ENCODE measurements around the gene HOXA11.

Gene HOXA11

GRCh38 chr7:27192546-27193334 is 7.7 kb upstream of the HOXA11 start:
- DNase-seq (ENCODE audit: low read depth in 2 of 2): no peak

- no peak for DNase-seq (ENCODE audit: low read depth in 2 of 2)
These were observed 7.0 kb upstream of the HOXA11 start for GRCh38 chr7:27191833-27192545.

GRCh38 chr7:27191161-27191731 is 6.2 kb upstream of the HOXA11 start:
- DNase-seq (ENCODE audit: low read depth in 2 of 2): no peak

DNA sequence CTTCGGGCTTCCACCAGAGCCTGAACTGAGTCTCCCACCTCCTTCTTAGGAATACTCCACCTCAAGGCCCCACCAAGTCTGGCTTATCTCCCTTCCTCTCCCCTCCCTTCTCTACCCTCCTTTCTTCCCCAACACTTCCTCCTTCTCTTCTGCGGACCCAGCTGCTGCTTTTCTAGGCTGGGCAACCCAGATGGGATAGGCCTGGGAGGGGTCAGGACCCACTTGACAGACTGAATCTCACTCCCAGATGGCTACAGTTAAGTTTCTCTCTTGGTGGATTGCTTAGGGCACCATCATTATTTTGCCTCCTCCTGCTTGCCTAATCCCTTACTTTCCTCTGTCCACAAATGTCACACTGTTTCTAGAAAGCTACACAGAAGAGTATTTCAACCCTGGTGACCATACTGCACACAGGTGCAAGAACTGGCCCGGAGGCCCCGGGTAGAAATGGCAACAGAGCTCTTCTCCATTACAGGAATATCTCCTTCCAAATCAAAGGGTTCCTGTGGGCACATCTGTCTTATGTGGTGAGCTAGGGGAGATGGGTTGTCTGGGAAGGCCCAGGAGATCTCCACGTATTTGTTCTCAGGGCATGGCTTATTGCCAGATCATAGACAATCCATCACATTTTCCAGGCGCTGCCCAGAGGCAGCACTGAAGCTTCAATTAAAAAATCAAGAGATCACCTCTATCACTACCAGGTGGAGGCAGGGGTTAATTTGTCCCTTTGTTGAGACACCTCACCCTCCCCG is 5.1 kb upstream of the HOXA11 start:
- DNase-seq (ENCODE audit: low read depth in 2 of 2): no peak

GRCh38 chr7:27189295-27189996 is 4.4 kb upstream of the HOXA11 start:
- DNase-seq (ENCODE audit: low read depth in 2 of 2): no peak

GRCh38 chr7:27188386-27189294 is 3.6 kb upstream of the HOXA11 start:
- DNase-seq (ENCODE audit: low read depth in 2 of 2): no peak

GRCh38 chr7:27187475-27188385 is 2.7 kb upstream of the HOXA11 start:
- no peak for DNase-seq (ENCODE audit: low read depth in 2 of 2)

DNA sequence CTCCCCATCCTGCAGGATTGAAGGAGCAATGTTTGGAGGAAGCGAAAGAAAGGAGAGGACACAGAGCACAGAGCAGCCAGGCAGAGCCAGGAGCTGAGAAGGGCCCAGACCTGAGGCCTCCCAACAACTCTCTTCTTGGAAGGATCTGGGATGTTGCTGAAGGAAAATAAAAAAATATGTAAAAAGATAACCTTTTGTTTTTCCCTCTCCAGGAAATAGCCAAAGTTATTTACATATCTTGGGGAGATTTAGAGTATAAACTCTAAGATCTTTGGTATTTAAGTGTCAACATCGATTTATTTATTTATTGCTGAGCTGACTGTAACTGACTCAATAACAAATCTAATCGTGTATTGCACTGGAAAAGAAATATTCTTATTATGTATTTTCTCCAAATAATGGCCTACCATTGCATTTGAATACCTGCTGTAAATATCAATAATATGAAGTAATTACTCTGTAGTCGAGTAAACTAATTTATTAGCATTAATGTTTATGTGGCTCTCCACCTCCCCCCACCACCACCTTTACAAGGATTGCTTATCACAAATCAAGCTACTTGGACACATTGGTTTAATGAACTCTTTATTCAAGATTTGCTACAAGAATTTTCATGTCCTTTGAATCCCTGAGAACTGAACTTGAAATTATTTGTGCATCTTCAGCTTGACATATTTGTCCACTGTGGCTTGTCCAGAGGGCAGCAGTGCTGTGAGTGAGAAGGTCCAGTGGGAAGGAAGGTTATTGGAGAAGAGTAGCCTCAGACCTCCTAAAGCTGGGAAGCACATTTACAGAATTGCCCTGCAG is 1.8 kb upstream of the HOXA11 start:
- DNase-seq (ENCODE audit: low read depth in 2 of 2): no peak

DNA sequence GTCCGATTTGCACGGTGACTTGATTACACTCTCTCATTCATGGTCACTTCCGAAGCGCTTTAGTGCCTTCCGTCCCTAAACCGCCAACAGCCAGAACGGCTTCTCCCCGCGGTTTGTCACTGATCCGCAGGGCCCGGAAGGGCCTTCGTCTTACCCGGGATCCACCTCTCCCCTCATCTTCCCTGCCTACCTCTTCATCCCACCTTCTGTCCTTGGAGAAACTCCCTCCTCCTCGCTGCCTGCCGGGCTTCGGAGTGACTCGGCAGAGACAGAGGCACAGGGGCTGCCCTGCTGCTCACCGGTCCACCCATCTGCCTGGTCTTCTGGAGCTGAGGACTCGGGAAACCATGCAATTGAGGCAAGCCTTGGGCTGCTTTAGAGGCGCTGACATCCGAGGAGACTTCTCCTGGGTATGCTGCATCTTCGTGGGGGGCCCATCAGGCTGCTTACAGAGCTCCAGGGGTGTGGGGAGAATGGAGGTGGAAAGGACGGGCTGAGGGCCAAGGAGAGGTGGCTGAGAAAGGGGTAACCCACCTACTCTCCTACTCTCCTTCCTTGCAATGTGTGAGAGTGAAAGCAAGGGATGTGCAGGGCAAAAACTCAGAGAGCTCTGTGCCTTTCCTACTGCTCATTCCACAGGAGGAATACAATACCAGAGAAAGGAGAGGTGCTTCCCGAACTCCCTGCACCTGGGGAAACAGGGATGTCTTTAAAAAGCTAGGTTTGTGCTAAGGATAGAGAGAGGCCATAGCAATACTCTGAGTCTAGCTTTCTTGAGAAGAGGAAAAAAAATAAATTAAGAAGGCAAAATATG is 1.0 kb upstream of the HOXA11 start:
- no peak for DNase-seq (ENCODE audit: low read depth in 2 of 2)

DNA sequence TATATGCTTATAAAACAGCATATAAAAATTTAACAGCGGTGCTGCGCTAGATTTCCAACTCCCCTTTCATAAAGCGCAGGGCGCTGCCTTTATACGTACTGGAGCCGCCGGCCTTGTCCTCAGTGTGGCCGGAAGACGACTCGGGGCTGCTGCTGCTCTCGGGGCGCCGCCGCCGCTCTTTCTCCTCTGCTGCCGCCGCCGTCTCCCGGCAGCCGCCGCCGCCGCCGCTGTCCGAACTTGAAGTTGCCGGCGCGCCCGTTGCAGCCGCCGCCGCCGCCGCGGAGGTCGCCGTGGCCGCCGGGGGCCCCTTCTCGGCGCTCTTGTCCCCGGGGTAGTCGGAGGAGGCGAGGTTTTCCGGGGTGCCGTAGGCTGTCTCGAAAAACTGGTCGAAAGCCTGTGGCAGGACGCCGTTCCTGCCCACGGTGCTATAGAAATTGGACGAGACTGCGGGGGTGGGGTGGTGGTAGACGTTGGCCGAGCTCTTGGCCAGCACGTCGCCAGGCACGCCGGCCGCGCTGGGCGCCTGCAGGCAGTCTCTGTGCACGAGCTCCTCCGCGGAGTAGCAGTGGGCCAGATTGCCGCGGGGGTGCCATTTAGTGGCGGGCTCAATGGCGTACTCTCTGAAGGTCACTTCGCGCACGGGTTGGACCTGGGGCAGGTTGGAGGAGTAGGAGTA is 557 bp downstream of the HOXA11 start:
- no peak for DNase-seq (ENCODE audit: low read depth in 2 of 2)

- DNase-seq (ENCODE audit: low read depth in 2 of 2): no peak
These were observed 1.2 kb downstream of the HOXA11 start for GRCh38 chr7:27183682-27184336.

- DNase-seq (ENCODE audit: low read depth in 2 of 2): no peak
These were observed 2.0 kb downstream of the HOXA11 start for GRCh38 chr7:27182861-27183681.

DNA sequence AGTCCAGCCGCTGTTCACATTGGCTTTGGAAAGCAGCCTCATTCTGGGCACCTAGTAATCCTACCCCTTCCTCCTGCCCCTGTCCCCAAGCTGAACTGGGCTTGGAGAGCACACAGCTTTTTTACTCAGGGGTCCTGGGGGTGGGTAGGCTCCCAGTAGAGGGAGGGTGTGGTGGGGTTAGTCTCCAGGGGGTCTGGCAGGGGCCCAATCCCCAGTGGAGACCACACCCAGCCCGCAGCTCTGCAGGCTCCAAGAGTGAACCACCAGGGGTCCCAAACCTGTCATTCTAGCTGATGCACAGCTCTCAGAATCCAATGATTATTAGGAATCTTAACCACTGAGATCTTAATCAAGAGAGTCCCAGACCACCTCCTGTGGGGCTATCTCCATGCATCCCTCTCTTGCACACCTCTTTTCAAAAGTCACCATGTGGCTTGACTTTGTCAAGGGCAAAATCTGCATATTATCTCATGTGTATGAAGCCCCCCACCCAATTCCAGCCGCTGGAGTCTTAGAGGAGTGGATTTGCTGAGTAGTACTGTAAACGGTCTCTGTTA is 2.7 kb downstream of the HOXA11 start:
- no peak for DNase-seq (ENCODE audit: low read depth in 2 of 2)

DNA sequence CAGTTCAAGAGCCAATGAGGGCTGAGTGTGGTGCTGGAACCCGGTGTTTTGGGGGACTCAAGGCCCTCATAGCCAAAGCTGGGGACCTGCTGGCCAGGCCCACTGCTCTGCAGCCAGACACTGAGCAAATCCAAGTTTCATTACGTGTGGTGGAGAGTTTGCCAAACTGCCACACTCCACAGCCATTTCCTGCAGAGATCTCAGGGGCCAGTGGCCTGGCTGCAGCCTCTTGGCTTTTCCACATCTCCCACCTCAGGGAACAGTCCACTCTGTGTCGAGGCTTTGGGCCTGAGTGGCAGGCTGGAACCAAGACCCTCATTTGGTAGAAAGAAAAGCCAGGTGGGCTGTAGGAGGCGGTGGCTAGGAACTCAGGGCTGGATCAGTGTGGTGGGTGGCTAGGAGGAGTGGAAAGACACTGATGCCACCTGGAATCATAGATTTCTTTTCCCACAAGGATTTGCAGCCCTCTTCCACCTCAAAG is 3.2 kb downstream of the HOXA11 start:
- no peak for DNase-seq (ENCODE audit: low read depth in 2 of 2)
